ENCODE measurements around the gene LRP2BP.

GRCh38 chr4:185382754-185383153 is 13.0 kb downstream of the LRP2BP start:
- TF ChIP-seq CTCF (optimal IDR thresholded peaks at IDR 0.05 in 1 of 3, IDR thresholded peaks at IDR 0.05 in 1 of 3, conservative IDR thresholded peaks at IDR 0.05 in 1 of 3; ENCODE audit: extremely low read depth in 1 of 3, insufficient read depth in 2 of 3, low read length in 3 of 3) (no peak), EZH2 (IDR thresholded peaks at IDR 0.05; ENCODE audit: low read length) (no peak)

All from keratinocyte (primary cell).